OCI-LY7 (cell line): Measurements from ENCODE around the gene PARVB.

Experiments
- CTCF ChIP-seq: fragments of 200-600 bp; sonication (generic); conservative IDR thresholded peaks from 2 replicates; pipeline ENCODE4 v1.5.1; 2014; ENCODE audit warnings: mild to moderate bottlenecking, antibody characterized with exemption, low read length, moderate library complexity, mixed read lengths
- EZH2phosphoT487 ChIP-seq: fragments of 200-600 bp; sonication (generic); IDR thresholded peaks from 2 replicates; pipeline ENCODE4 v1.6.1; 2018; ENCODE audit warnings: low read depth, borderline replicate concordance, mild to moderate bottlenecking, mixed run types, antibody characterized with exemption, low read length, moderate library complexity, mixed read lengths

GRCh38 chr22:44190381-44190976, 166.4 kb downstream of the PARVB start:
- TF ChIP-seq CTCF, result no peak
- no peak for TF ChIP-seq EZH2phosphoT487
